OCI-LY3 (cell line): ENCODE results near the gene GALNT1.

Source experiments
- H2AFZ ChIP-seq: fragments of 200-600, 300-600 bp; shearing (Covaris generic); 2 replicates; pipeline ENCODE4 v1.6.0; 2014; ENCODE audit warnings: antibody characterized with exemption, low read depth, low read length
- H3K27ac ChIP-seq: fragments of 200-600, 300-600 bp; sonication (generic); 2 replicates; pipeline ENCODE4 v1.5.1; 2014; ENCODE audit warnings: mild to moderate bottlenecking, low read length, moderate library complexity, mixed read lengths
- H3K27me3 ChIP-seq: fragments of 200-600, 300-600 bp; sonication (generic); 2 replicates; pipeline ENCODE4 v1.6.1; 2014; ENCODE audit warnings: low read depth, low read length, mixed read lengths
- H3K36me3 ChIP-seq: fragments of 200-600, 300-600 bp; sonication (generic); replicated peaks from 2 replicates; pipeline ENCODE3; 2014; ENCODE audit warnings: low read depth, low read length, mixed read lengths
- H3K4me1 ChIP-seq: fragments of 300-600, 200-600 bp; sonication (generic); 2 replicates; pipeline ENCODE4 v1.6.1; 2014; ENCODE audit warnings: low read length, mixed read lengths
- H3K4me2 ChIP-seq: fragments of 200-600, 300-600 bp; sonication (generic); 2 replicates; pipeline ENCODE4 v1.6.1; 2014; ENCODE audit warnings: low read length, mixed read lengths
- H3K4me3 ChIP-seq: fragments of 300-600, 200-600 bp; sonication (generic); 2 replicates; pipeline ENCODE4 v1.5.1; 2014; ENCODE audit warnings: antibody characterized with exemption, mild to moderate bottlenecking, low read length, moderate library complexity
- H3K79me2 ChIP-seq: fragments of 300-600, 200-600 bp; shearing (Covaris generic); 2 replicates; pipeline ENCODE4 v1.6.1; 2014; ENCODE audit warnings: mild to moderate bottlenecking, low read length, mixed read lengths
- H3K9ac ChIP-seq: fragments of 300-600, 200-600 bp; shearing (Covaris generic); 2 replicates; pipeline ENCODE4 v1.6.0; 2014; ENCODE audit warnings: mild to moderate bottlenecking, low read length, moderate library complexity
- H3K9me3 ChIP-seq: fragments of 200-600, 300-600 bp; shearing (Covaris generic); 2 replicates; pipeline ENCODE4 v1.6.1; 2014; ENCODE audit warnings: low read length, mixed read lengths; ENCODE audit not compliant: insufficient read depth
- H4K20me1 ChIP-seq: fragments of 200-600, 300-600 bp; sonication (generic); 2 replicates; pipeline ENCODE4 v1.6.1; 2016; ENCODE audit warnings: low read length, mixed read lengths; ENCODE audit not compliant: insufficient read depth
- EZH2phosphoT487 ChIP-seq: fragments of 200-600 bp; shearing (Covaris generic); IDR thresholded peaks from 2 replicates; pipeline ENCODE4 v1.6.1; 2018; ENCODE audit warnings: antibody characterized with exemption, mixed run types, low read depth
- TF ChIP-seq, protein P1 (sequence below): fragments of 200-600, 300-600 bp; sonication (generic); IDR thresholded peaks from 2 replicates; pipeline ENCODE4 v1.5.1; 2014; ENCODE audit warnings: antibody characterized with exemption, low read length, low read depth

GALNT1 gene

DNA sequence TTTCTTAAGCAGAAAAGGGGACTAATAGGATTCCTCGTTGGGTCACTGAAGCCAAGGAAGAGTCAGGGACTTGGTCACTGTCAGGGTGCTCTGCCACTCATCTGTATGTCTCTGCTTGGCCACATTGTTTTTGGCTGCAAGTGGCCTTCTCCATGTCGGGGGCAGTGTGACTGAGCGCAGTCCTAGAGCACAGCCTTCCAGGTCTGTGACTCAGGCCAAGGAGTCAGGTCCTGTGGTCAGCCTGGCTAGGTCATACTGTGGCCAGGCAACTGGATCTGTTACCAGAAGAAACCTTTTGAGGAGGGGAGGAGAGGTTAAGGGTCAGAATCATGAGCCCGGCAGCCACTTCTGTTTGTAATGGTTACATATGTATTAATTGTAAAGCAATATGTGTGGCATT, 61.3 kb downstream of the GALNT1 start:
- peaks cover 5% of the 10 kb centered on the region for H3K36me3 ChIP-seq
- H3K9ac ChIP-seq = no peak overlapping the region
- no peak overlapping the region for H3K27ac ChIP-seq
- no peaks in the 10 kb centered on the region for H3K9me3 ChIP-seq
- no peak overlapping the region for H2AFZ ChIP-seq
- H3K4me1 ChIP-seq = no peaks in the 10 kb centered on the region
- H3K79me2 ChIP-seq = no peaks in the 10 kb centered on the region
- H4K20me1 ChIP-seq = no peaks in the 10 kb centered on the region; the same call in 1 of the 2 replicates
- no peak overlapping the region for H3K4me3 ChIP-seq
- no peaks in the 10 kb centered on the region for H3K27me3 ChIP-seq
- H3K4me2 ChIP-seq = no peak overlapping the region
- no peak for TF ChIP-seq EZH2phosphoT487

DNA sequence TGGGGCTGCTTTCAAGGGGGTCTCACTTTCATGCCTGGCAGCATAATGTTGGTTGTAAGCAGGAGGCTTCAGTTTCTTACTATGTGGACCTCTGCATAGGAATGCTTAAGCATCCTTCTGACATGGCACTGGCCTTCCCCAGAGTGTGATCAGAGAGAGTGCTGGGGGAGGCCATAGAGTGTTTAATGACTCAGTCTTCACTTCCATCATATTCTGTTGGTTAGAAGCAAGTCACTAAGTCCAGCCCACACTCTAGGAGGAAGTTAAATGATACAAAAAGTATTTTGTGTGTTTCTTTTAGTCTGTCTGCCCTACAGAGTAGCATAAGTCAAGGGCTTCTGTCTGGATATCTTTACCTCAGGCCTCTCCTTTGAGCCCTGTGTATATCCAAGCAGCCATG, 64.9 kb downstream of the GALNT1 start:
- no peak overlapping the region for H3K4me3 ChIP-seq
- H3K9me3 ChIP-seq = no peaks in the 10 kb centered on the region
- no peak overlapping the region for H3K9ac ChIP-seq
- TF ChIP-seq, protein P1, sequence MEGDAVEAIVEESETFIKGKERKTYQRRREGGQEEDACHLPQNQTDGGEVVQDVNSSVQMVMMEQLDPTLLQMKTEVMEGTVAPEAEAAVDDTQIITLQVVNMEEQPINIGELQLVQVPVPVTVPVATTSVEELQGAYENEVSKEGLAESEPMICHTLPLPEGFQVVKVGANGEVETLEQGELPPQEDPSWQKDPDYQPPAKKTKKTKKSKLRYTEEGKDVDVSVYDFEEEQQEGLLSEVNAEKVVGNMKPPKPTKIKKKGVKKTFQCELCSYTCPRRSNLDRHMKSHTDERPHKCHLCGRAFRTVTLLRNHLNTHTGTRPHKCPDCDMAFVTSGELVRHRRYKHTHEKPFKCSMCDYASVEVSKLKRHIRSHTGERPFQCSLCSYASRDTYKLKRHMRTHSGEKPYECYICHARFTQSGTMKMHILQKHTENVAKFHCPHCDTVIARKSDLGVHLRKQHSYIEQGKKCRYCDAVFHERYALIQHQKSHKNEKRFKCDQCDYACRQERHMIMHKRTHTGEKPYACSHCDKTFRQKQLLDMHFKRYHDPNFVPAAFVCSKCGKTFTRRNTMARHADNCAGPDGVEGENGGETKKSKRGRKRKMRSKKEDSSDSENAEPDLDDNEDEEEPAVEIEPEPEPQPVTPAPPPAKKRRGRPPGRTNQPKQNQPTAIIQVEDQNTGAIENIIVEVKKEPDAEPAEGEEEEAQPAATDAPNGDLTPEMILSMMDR = no peak
- TF ChIP-seq EZH2phosphoT487 = no peak
- H3K27ac ChIP-seq = no peak overlapping the region
- H3K4me1 ChIP-seq = no peaks in the 10 kb centered on the region
- H3K36me3 ChIP-seq = no peaks in the 10 kb centered on the region
- no peaks in the 10 kb centered on the region; the same call in 1 of the 2 replicates for H4K20me1 ChIP-seq
- peaks cover 3% of the 10 kb centered on the region; the same call in 1 of the 2 replicates for H3K79me2 ChIP-seq
- no peak overlapping the region for H2AFZ ChIP-seq
- H3K27me3 ChIP-seq = no peaks in the 10 kb centered on the region
- no peak overlapping the region for H3K4me2 ChIP-seq

DNA sequence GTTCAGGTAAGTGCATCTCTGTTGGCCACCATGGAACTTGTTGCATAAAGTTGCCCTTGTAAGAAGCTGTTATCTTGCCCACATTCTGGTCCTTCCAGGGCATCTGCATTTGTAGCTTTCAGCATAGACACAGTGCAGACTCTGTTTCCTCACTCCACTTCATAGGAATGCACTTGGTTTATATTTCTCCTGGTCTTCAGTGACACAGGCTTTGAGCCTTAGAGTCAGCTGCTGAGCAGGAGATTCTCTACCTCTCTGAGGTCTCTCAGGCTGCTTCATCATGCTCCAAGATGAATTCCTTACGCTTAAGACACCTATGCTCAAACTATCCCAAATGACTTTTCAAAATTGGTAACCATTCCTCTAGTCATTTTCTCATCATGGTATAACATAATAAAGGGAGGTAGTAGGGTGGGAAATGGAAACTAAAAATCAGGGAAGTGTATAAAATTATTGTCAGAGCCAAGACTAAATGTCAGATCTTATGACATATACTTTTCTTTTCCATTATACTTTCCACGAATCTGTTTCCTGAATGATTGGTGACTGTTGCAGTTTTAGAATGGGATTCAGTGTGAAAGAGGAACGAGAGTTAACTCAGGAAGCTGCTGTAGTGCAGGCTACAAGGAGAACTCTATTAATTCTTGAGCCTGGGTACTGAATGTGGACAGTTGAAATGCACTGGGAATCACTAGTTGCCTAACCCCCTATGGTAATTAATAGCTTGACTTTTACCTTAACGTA, 72.0 kb downstream of the GALNT1 start:
- Histone ChIP-seq H3K36me3 (no peaks in the 10 kb centered on the region), H3K9ac (no peak overlapping the region), H4K20me1 (peaks cover 5% of the 10 kb centered on the region; the same call in 1 of the 2 replicates), H3K27ac (no peak overlapping the region), H3K27me3 (no peaks in the 10 kb centered on the region), H2AFZ (no peak overlapping the region), H3K9me3 (no peaks in the 10 kb centered on the region), H3K4me1 (no peaks in the 10 kb centered on the region), H3K79me2 (peaks cover 3% of the 10 kb centered on the region; the same call in 1 of the 2 replicates), H3K4me3 (no peak overlapping the region), H3K4me2 (no peak overlapping the region)
- no peak for TF ChIP-seq EZH2phosphoT487
- TF ChIP-seq, protein P1 = no peak

DNA sequence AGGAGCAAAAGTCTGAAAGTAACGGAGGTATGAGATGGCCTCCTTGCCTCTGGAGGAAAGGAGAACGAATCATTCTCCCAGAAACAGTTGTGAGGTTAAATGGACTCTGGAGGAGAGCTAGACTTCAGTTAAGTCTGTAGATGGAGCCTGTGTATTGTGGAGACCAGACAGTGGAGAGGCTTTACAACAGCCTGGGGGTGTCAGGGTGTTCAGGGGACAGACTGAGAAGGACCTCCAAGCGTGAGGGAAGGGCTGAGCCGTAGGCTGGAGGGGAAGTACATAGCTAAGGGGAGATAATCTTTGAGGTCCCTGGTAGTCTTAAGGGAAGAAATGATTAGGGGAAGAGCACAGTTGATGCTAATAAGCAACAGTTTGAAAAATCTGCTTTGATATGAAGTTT, 76.6 kb downstream of the GALNT1 start:
- Histone ChIP-seq H3K79me2 (no peaks in the 10 kb centered on the region; the same call in 1 of the 2 replicates), H3K4me3 (no peak overlapping the region), H3K9ac (no peak overlapping the region), H3K27me3 (no peaks in the 10 kb centered on the region), H3K4me2 (no peak overlapping the region), H3K9me3 (no peaks in the 10 kb centered on the region), H3K36me3 (no peaks in the 10 kb centered on the region), H3K27ac (no peak overlapping the region), H2AFZ (no peak overlapping the region), H3K4me1 (peaks cover 8% of the 10 kb centered on the region), H4K20me1 (peaks cover 5% of the 10 kb centered on the region)
- TF ChIP-seq, protein P1 = no peak
- TF ChIP-seq EZH2phosphoT487 = no peak
